ENCODE results near the gene USF2.

The USF2 gene

GRCh38 chr19:35264268-35265125 is 4.3 kb upstream of the USF2 start:
- peak overlapping the region; percentile 16 for H3K27ac ChIP-seq
- no peak for DNase-seq (ENCODE audit: low read depth, low spot score)

GRCh38 chr19:35265126-35265899 is 3.4 kb upstream of the USF2 start:
- peak overlapping the region; percentile 16 for H3K27ac ChIP-seq
- DNase-seq (ENCODE audit: low read depth, low spot score), result no peak

- peak overlapping the region; percentile 16 for H3K27ac ChIP-seq
- no peak for DNase-seq (ENCODE audit: low read depth, low spot score)
These were observed 2.8 kb upstream of the USF2 start for GRCh38 chr19:35265900-35266519.

- peak overlapping the region; percentile 90 for H3K27ac ChIP-seq
- DNase-seq (ENCODE audit: low read depth, low spot score), result no peak
These were observed 2.0 kb upstream of the USF2 start for GRCh38 chr19:35266520-35267352.

- peak overlapping the region; percentile 90 for H3K27ac ChIP-seq
- DNase-seq (ENCODE audit: low read depth, low spot score), result no peak
These were observed 1.4 kb upstream of the USF2 start for GRCh38 chr19:35267353-35267817.

- peak overlapping the region; percentile 90 for H3K27ac ChIP-seq
- peak; percentile 12 for DNase-seq (ENCODE audit: low read depth, low spot score)
These were observed 785 bp upstream of the USF2 start for GRCh38 chr19:35267818-35268535.

GRCh38 chr19:35269438-35270117 is 816 bp downstream of the USF2 start:
- peak overlapping the region; percentile 90 for H3K27ac ChIP-seq
- DNase-seq (ENCODE audit: low read depth, low spot score), result peak; percentile 48

- no peak overlapping the region for H3K27ac ChIP-seq
- no peak for DNase-seq (ENCODE audit: low read depth, low spot score)
These were observed 1.6 kb downstream of the USF2 start for GRCh38 chr19:35270381-35270811.

- DNase-seq (ENCODE audit: low read depth, low spot score), result no peak
- H3K27ac ChIP-seq, result no peak overlapping the region
These were observed 2.8 kb downstream of the USF2 start for GRCh38 chr19:35271546-35271945.

GRCh38 chr19:35272122-35272719 is 3.5 kb downstream of the USF2 start:
- DNase-seq (ENCODE audit: low read depth, low spot score), result no peak
- no peak overlapping the region for H3K27ac ChIP-seq

- no peak overlapping the region for H3K27ac ChIP-seq
- DNase-seq (ENCODE audit: low read depth, low spot score), result no peak
These were observed 4.3 kb downstream of the USF2 start for GRCh38 chr19:35272954-35273649.

- no peak for DNase-seq (ENCODE audit: low read depth, low spot score)
- H3K27ac ChIP-seq, result no peak overlapping the region
These were observed 5.0 kb downstream of the USF2 start for GRCh38 chr19:35273686-35274259.

GRCh38 chr19:35274323-35274722 is 5.6 kb downstream of the USF2 start:
- DNase-seq (ENCODE audit: low read depth, low spot score), result no peak
- H3K27ac ChIP-seq, result no peak overlapping the region

GRCh38 chr19:35276706-35277281 is 8.0 kb downstream of the USF2 start:
- no peak for DNase-seq (ENCODE audit: low read depth, low spot score)
- no peak overlapping the region for H3K27ac ChIP-seq

- no peak overlapping the region for H3K27ac ChIP-seq
- DNase-seq (ENCODE audit: low read depth, low spot score), result no peak
These were observed 10.0 kb downstream of the USF2 start for GRCh38 chr19:35278578-35279284.

GRCh38 chr19:35279374-35279773 is 10.6 kb downstream of the USF2 start:
- DNase-seq (ENCODE audit: low read depth, low spot score), result no peak

More at GRCh38 chr19:35279374-35279773, 10.6 kb downstream of the USF2 start:
- H3K27ac ChIP-seq, result no peak overlapping the region
